Measurements from ENCODE around the gene SANBR.
A peak's percentile ranks its signal among the peaks of the same experiment; 100 is the strongest.
"Not testable (repeated sequence)": the region's sequence is repeated elsewhere in the genome, so short reads cannot be mapped to it uniquely, and the experiment has no call there.

The SANBR gene

DNA sequence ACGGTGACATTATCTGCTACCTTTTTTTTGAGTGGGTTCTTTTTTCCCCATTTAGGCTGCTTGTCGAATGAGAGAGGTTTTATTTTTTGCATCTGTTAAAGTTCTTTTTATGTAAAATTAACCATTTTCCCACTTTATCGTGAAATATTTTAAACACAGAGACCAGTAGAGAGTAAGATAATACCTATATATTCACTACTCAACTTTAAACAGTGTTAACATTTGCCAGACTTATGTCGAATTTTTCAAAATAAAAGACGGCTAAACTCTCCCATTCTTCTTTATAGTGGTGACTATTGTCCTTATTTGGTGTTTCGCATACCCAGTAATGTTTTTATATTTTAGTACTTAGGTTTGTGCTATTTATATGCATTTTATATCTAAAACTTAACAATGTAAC, 46.9 kb upstream of the SANBR start:
- DNase-seq (ENCODE audit: low read depth, low spot score) = no peak
- no peak for TF ChIP-seq YY1 (IDR thresholded peaks at IDR 0.05; ENCODE audit: insufficient read depth, insufficient read length)
- no peak for TF ChIP-seq SUZ12 (IDR thresholded peaks at IDR 0.05; ENCODE audit: extremely low read depth, insufficient read depth, insufficient read length)
- TF ChIP-seq ZNF274 (IDR thresholded peaks at IDR 0.05; ENCODE audit: low read depth, low read length) = no peak
- peaks cover 14% of the 10 kb centered on the region for H3K36me3 ChIP-seq (ENCODE audit: insufficient read depth, insufficient read length, low read length)
- no peaks in the 10 kb centered on the region; the same call in 1 of the 2 replicates for H3K9me3 ChIP-seq (ENCODE audit: insufficient read depth, low read length)
- H3K9ac ChIP-seq (ENCODE audit: insufficient read length, low read depth) = peak overlapping the region; percentile 79
- H3K4me1 ChIP-seq (ENCODE audit: insufficient read depth, insufficient read length) = no peaks in the 10 kb centered on the region
- peak overlapping the region; percentile 82 for H3K4me3 ChIP-seq (ENCODE audit: insufficient read length, low read depth)
- H3K27me3 ChIP-seq (ENCODE audit: insufficient read depth, insufficient read length) = no peaks in the 10 kb centered on the region

DNA sequence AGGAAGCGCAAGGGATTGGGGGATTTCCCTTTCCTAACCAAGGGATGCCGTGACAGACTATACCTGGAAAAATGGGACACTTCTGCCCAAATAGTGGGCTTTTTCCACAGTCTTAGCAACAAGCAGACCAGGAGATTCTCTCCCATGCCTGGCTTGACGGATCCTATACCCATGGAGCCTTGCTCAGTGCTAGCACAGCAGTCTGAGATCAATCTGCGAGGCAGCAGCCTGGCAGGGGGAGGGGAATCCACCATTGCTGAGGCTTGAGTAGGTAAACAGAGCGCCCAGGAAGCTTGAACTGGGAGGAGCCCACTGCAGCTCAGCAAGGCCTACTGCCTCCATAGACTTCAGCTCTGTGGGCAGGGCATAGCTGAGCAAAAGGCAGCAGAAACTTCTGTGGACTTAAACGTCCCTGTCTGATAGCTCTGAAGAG, 44.4 kb upstream of the SANBR start:
- Histone ChIP-seq H3K9ac (ENCODE audit: insufficient read length, low read depth) (no peak overlapping the region), H3K4me3 (ENCODE audit: insufficient read length, low read depth) (no peak overlapping the region), H3K4me1 (ENCODE audit: insufficient read depth, insufficient read length) (no peaks in the 10 kb centered on the region), H3K36me3 (ENCODE audit: insufficient read depth, insufficient read length, low read length) (peaks cover 17% of the 10 kb centered on the region), H3K27me3 (ENCODE audit: insufficient read depth, insufficient read length) (no peaks in the 10 kb centered on the region), H3K9me3 (ENCODE audit: insufficient read depth, low read length) (no peaks in the 10 kb centered on the region; the same call in 1 of the 2 replicates)
- no peak for TF ChIP-seq YY1 (IDR thresholded peaks at IDR 0.05; ENCODE audit: insufficient read depth, insufficient read length)
- no peak for TF ChIP-seq ZNF274 (IDR thresholded peaks at IDR 0.05; ENCODE audit: low read depth, low read length)
- TF ChIP-seq SUZ12 (IDR thresholded peaks at IDR 0.05; ENCODE audit: extremely low read depth, insufficient read depth, insufficient read length) = no peak
- no peak for DNase-seq (ENCODE audit: low read depth, low spot score)

DNA sequence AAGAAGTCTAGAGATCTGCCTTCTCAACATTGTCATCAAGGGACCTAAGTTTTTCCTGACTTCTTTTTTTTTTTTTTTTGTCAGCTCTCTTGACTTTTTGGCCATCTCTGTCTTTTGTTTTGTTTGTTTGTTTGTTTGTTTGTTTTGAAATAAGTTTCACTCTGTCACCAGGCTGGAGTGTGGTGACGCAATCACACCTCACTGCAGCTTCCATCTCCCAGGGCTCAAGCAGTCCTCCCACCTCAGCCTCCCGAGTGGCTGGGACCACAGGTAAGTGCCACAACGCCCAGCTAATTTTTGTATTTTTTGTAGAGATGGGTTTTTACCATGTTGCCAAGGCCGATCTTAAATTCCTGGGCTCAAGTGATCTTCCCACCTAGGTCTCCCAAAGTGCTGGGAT, 42.0 kb upstream of the SANBR start:
- H3K27me3 ChIP-seq (ENCODE audit: insufficient read depth, insufficient read length) = no peaks in the 10 kb centered on the region
- no peak overlapping the region for H3K4me3 ChIP-seq (ENCODE audit: insufficient read length, low read depth)
- no peaks in the 10 kb centered on the region; the same call in 1 of the 2 replicates for H3K9me3 ChIP-seq (ENCODE audit: insufficient read depth, low read length)
- TF ChIP-seq ZNF274 (IDR thresholded peaks at IDR 0.05; ENCODE audit: low read depth, low read length) = no peak
- no peak for TF ChIP-seq YY1 (IDR thresholded peaks at IDR 0.05; ENCODE audit: insufficient read depth, insufficient read length)
- TF ChIP-seq SUZ12 (IDR thresholded peaks at IDR 0.05; ENCODE audit: extremely low read depth, insufficient read depth, insufficient read length) = no peak
- no peak for DNase-seq (ENCODE audit: low read depth, low spot score)
- no peaks in the 10 kb centered on the region for H3K4me1 ChIP-seq (ENCODE audit: insufficient read depth, insufficient read length)
- H3K36me3 ChIP-seq (ENCODE audit: insufficient read depth, insufficient read length, low read length) = peaks cover 17% of the 10 kb centered on the region
- H3K9ac ChIP-seq (ENCODE audit: insufficient read length, low read depth) = no peak overlapping the region

DNA sequence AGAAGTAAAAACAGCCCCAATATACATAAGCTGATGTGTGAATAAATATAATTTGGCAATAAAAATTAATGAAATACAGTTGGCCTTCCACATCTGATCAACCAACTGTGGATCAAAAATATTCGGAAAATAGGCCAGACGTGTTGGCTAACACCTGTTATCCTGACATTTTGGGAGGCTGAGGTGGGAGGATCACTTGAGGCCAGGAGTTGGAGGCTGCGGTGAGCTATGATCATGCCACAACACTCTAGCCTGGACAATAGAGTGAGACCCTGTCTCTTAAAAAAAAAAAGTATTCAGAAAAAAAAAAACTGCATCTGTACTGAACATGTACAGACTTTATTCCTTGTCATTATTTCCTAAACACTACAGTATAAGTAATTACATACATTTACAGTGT, 36.1 kb upstream of the SANBR start:
- Histone ChIP-seq H3K27me3 (ENCODE audit: insufficient read depth, insufficient read length) (no peaks in the 10 kb centered on the region), H3K9ac (ENCODE audit: insufficient read length, low read depth) (no peak overlapping the region), H3K9me3 (ENCODE audit: insufficient read depth, low read length) (no peaks in the 10 kb centered on the region), H3K4me1 (ENCODE audit: insufficient read depth, insufficient read length) (no peaks in the 10 kb centered on the region), H3K36me3 (ENCODE audit: insufficient read depth, insufficient read length, low read length) (peaks cover 23% of the 10 kb centered on the region), H3K4me3 (ENCODE audit: insufficient read length, low read depth) (no peak overlapping the region)
- DNase-seq (ENCODE audit: low read depth, low spot score) = no peak
- TF ChIP-seq SUZ12 (IDR thresholded peaks at IDR 0.05; ENCODE audit: extremely low read depth, insufficient read depth, insufficient read length) = no peak
- TF ChIP-seq ZNF274 (IDR thresholded peaks at IDR 0.05; ENCODE audit: low read depth, low read length) = no peak
- no peak for TF ChIP-seq YY1 (IDR thresholded peaks at IDR 0.05; ENCODE audit: insufficient read depth, insufficient read length)

DNA sequence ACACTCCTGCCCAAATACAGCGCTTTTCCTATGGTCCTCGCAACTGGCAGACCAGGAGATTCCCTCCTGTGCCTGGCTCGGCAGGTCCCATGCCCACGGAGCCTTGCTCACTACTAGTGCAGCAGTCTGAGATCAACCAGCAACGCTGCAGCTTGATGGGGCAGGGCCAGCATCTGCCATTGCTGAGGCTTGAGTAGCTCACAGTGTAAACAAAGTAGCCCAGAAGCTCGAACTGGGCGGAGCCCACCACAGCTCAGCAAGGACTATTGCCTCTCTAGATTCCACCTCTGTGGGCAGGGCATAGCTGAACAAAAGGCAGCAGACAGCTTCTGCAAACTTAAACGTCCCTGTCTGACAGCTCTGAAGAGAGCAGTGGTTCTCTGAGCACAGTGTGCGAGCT, 31.1 kb upstream of the SANBR start:
- not testable (repeated sequence) for H3K27me3 ChIP-seq (ENCODE audit: insufficient read depth, insufficient read length); H3K4me1 ChIP-seq (ENCODE audit: insufficient read depth, insufficient read length); H3K9me3 ChIP-seq (ENCODE audit: insufficient read depth, low read length); H3K4me3 ChIP-seq (ENCODE audit: insufficient read length, low read depth); H3K9ac ChIP-seq (ENCODE audit: insufficient read length, low read depth); DNase-seq (ENCODE audit: low read depth, low spot score)
- H3K36me3 ChIP-seq (ENCODE audit: insufficient read depth, insufficient read length, low read length) = peaks cover 27% of the 10 kb centered on the region

DNA sequence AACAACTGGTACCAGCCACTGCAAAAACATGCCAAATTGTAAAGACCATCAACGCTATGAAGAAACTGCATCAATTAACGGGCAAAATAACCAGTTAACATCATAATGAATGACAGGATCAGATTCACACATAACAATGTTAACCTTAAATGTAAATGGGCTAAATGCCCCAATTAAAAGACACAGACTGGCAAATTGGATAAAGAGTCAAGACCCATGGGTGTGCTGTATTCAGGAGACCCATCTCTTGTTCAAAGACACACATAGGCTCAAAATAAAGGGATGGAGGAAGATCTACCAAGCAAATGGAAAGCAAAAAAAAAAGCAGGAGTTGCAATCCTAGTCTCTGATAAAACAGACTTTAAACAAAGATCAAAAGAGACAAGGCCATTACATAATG, 29.0 kb upstream of the SANBR start:
- not testable (repeated sequence) for H3K4me3 ChIP-seq (ENCODE audit: insufficient read length, low read depth); H3K9ac ChIP-seq (ENCODE audit: insufficient read length, low read depth); H3K27me3 ChIP-seq (ENCODE audit: insufficient read depth, insufficient read length); DNase-seq (ENCODE audit: low read depth, low spot score); H3K4me1 ChIP-seq (ENCODE audit: insufficient read depth, insufficient read length); H3K9me3 ChIP-seq (ENCODE audit: insufficient read depth, low read length)
- peaks cover 23% of the 10 kb centered on the region for H3K36me3 ChIP-seq (ENCODE audit: insufficient read depth, insufficient read length, low read length)

DNA sequence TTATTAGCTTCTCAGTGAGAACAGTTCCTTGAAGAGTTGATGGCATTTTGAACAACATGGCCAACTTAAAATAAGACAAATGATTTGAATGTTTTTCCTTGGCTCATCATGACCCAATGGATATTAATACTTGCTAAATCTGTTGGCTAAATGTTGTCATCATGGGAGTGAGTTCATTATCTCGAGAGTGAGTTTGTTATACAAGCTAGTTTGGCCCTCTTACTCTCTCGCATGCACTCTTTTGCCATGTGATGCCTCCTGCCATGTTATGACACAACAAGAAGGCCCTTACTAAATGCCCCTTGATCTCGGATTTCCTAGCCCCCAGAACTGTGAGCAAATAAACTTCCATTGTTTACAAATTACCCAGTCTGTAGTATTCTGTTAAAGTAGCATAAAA, 22.9 kb upstream of the SANBR start:
- no peak overlapping the region for H3K4me3 ChIP-seq (ENCODE audit: insufficient read length, low read depth)

DNA sequence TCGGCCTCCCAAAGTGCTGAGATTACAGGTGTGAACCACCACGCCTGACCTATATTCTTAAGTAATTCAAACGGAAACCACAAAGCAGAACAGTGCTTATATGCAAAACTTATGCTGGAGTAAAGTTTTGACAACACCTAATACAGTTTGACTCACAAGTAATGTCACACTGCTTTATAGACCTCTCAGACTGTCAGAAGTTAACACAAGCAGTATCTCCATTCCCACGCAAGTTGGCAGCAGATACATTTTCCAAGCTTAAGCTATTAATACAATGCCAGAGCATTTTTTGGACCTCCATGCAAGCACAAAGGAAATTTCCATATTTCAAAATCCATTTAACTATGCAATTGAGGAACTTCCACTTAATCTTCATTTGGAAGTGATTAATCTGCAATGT, 21.0 kb upstream of the SANBR start:
- TF ChIP-seq ZNF274 (IDR thresholded peaks at IDR 0.05; ENCODE audit: low read depth, low read length) (no peak), YY1 (IDR thresholded peaks at IDR 0.05; ENCODE audit: insufficient read depth, insufficient read length) (no peak), SUZ12 (IDR thresholded peaks at IDR 0.05; ENCODE audit: extremely low read depth, insufficient read depth, insufficient read length) (no peak)
- no peak overlapping the region for H3K4me3 ChIP-seq (ENCODE audit: insufficient read length, low read depth)
- DNase-seq (ENCODE audit: low read depth, low spot score) = no peak
- no peak overlapping the region for H3K9ac ChIP-seq (ENCODE audit: insufficient read length, low read depth)
- peaks cover 19% of the 10 kb centered on the region for H3K36me3 ChIP-seq (ENCODE audit: insufficient read depth, insufficient read length, low read length)
- H3K4me1 ChIP-seq (ENCODE audit: insufficient read depth, insufficient read length) = no peaks in the 10 kb centered on the region
- H3K27me3 ChIP-seq (ENCODE audit: insufficient read depth, insufficient read length) = no peaks in the 10 kb centered on the region
- H3K9me3 ChIP-seq (ENCODE audit: insufficient read depth, low read length) = no peaks in the 10 kb centered on the region

More for the DNA sequence above, 22.9 kb upstream of the SANBR start:
- no peak overlapping the region for H3K9ac ChIP-seq (ENCODE audit: insufficient read length, low read depth)
- no peaks in the 10 kb centered on the region for H3K4me1 ChIP-seq (ENCODE audit: insufficient read depth, insufficient read length)
- H3K9me3 ChIP-seq (ENCODE audit: insufficient read depth, low read length) = no peaks in the 10 kb centered on the region
- no peaks in the 10 kb centered on the region for H3K27me3 ChIP-seq (ENCODE audit: insufficient read depth, insufficient read length)
- peaks cover 11% of the 10 kb centered on the region for H3K36me3 ChIP-seq (ENCODE audit: insufficient read depth, insufficient read length, low read length)
- TF ChIP-seq YY1 (IDR thresholded peaks at IDR 0.05; ENCODE audit: insufficient read depth, insufficient read length) (no peak), SUZ12 (IDR thresholded peaks at IDR 0.05; ENCODE audit: extremely low read depth, insufficient read depth, insufficient read length) (no peak), ZNF274 (IDR thresholded peaks at IDR 0.05; ENCODE audit: low read depth, low read length) (no peak)
- no peak for DNase-seq (ENCODE audit: low read depth, low spot score)

Measured in NT2/D1 (cell line).